NK-92 (cell line): ENCODE data around the gene AGK.
"Not testable (repeated sequence)": the region's sequence is repeated elsewhere in the genome, so short reads cannot be mapped to it uniquely, and the experiment has no call there.

ENCODE experiments used
- DNase-seq: peaks from one replicate; lab custom pipeline; 2025; ENCODE audit not compliant: unreplicated experiment; lab: John Stamatoyannopoulos, UW

The AGK gene

DNA sequence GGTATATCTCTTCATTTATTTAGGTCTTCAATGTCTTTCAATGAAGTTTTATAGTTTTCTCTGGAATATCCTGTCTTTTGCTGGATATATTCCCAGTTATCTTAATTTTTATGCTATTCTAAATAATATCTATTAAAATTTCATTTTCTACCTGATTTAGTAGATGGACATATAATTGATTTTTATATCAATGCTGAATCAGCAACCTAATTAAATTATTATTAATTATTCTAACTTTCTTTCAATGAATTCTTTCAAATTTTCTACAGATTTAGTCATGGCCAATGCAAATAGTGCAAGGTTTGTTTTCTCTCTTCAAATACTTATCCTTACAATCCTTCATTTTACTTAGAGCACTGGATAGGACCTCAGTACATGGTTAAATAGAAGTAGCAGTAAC lies 94.0 kb downstream of the AGK start:
- DNase-seq, result no peak

DNA sequence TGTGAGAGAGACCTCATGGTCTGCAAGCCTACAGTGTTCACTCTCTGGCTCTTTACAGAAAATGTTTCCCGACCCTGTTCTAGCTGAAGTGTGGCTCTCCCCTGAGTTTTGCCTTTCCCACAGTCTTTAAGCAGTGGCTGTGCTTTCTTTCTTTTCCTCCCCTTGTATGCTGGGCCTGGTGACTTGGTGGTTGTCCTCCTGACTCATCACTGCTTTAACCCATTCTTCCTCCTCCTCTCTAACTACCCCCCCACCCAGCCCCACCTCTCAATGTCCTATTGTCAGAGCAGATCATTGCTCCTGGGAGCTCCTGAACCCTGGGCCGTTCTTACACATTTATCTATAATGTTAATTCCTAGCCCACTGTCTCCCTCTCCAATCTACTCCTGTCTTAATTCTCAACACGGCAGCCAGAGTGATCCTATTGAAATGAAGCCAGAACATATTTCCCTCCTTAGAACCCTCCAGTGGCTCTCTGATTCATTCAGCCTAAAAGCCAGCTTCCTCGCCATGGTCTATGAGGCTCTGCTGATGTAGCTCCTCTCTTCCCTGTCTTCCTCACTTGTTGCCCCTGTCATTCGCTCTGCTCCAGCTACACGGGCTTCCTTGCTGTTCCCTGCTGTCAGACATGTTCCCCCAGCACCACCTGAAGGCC lies 95.7 kb downstream of the AGK start:
- DNase-seq, result no peak

DNA sequence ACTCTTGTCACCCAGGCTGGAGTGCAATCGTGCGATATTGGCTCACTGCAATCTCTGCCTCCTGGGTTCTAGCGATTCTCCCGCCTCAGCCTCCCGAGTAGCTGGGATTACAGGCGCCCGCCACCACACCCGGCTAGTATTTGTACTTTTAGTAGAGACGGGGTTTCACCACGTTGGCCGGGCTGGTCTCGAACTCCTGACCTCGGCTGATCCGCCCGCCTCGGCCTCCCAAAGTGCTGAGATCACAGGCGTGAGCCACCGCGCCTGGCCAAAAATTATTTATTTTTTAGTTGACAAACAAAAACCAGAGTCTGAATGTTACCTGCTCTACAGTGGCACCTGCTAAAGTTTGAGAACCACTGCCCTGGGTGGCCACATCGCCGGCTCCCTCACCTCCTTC lies 96.5 kb downstream of the AGK start:
- not testable (repeated sequence) for DNase-seq

DNA sequence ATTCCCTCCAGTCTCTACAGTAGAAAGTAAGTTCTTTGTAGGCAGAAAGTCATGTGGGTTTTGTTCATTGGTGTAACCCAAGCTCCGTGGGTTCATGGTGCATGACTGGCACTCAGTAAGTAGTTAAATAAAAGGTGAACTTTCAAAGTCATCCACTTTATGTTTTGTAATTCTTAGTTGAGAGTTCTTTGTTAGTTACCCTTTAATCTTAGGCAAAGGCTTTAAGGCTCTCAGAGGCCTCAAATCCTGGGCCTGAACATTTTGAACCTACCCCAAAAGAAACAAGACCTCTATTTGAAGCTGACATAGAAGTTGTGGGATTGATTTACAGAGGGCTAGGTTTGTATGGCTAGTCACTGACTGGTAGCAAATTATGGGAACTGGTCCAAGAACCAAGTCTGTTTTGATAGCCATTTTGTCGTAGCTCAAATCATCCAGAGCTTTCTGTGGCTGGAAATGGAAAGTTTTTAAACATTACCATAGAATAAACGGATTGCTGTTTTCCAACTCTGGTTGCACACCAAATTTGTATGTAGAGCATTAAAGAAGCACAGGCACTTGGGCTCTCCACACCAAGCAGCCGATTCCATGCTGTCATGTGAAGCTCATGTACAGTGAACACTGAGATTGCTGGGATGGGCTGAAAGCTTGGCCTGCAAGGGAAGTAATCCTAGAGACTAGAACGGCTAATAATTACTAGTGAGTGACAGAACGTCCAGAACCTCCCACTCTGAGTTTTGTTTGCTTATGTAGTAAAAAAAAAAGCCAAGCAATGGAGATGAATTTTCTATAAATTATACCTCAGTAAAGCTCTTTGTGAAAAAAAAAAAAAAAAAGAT lies 97.3 kb downstream of the AGK start:
- DNase-seq, result no peak

DNA sequence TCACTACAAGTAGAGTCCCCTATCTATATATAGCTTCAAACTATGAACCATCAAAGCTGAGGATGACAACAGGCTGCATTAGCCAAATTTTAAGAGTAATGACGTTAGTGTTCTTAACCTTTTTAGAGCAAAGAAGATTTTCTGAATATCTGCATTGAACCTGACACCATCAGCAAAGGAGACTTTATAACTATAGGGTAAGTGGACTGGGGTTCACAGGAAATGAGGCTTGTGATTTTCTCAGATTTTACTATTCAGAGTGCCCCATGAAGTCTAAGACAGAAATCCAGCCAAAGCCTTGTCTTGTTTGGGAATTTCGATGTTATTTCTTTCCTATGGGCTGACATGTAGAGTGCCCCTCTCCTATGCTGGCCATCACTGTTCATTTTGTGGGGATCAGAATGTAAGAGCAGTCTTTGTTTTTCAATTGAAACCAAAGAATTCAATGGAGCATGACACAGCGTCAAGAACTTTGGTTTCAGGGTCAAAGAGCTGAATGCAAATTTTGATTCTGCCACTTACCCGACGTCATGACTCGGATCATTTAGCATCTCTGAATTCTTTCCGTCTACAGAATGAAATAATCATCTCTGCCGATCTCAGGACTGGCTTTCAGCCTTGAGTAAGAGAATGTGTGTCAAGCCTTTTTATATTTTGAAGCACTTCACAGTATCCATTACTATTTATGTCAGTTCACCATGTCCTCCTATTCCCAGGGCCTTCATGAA lies 98.1 kb downstream of the AGK start:
- DNase-seq, result no peak

DNA sequence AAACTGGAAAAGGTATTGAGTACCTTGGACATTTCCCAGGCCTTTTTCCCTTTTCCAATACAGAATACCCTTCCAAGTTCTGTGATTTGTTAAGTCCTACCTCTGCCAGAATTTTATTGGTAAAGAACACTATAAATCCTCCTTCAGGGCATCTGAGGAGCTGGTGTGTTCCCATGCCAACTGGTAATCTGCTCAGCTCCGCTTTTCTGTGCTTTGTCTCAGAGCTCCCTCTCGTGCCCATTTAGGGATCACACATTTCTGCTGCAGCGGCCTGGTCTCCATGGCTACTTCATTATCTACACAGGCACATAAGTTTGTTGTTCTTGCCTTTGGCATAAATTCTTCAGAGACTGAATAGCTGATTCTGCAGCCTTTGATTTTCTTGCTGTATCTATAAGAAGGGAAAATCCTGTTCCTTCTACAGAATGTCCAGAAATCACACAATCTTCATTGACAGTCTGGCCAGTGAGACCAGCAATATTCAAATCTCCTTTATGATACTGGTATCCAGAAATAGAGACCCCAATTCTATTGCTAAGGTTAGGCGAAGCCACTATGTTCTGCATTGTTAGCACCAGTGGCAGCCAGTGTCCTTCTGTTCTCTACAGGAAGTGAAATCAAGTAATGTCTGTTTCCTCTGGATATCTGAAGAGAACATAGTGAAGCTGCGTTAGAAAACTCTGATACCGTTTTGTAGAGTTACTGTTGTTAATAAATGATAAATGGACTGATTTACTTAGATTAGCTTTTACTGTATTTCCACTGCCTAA lies 98.8 kb downstream of the AGK start:
- no peak for DNase-seq

DNA sequence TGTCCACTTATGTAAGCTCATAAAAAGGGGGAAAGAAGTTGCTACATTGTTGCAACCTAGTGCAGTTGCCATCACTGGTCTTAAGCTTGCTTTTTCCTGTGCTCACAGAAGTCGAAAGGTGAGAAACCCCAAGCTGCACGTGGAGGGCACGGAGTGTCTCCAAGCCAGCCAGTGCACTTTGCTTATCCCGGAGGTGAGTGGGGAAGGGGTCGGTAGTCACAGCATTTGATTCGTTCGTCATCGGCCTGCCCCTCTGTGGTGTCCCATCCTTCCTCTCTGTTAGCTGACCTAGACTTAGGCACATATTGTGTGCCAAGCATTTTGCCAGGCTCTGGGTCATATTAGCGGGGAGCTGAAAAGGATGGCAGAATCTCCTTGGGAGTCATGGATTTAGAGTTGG lies 100.2 kb downstream of the AGK start:
- DNase-seq, result no peak

DNA sequence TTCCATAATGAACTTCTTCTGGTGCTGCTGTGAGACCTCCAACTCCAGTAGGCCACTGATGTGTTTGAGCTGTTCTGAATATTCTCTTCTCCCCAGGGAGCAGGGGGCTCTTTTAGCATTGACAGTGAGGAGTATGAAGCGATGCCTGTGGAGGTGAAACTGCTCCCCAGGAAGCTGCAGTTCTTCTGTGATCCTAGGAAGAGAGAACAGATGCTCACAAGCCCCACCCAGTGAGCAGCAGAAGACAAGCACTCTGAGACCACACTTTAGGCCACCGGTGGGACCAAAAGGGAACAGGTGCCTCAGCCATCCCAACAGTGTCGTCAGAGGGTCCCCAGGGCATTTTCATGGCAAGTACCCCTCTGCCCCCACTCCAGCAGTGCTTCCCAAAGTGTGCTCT lies 101.5 kb downstream of the AGK start:
- no peak for DNase-seq

DNA sequence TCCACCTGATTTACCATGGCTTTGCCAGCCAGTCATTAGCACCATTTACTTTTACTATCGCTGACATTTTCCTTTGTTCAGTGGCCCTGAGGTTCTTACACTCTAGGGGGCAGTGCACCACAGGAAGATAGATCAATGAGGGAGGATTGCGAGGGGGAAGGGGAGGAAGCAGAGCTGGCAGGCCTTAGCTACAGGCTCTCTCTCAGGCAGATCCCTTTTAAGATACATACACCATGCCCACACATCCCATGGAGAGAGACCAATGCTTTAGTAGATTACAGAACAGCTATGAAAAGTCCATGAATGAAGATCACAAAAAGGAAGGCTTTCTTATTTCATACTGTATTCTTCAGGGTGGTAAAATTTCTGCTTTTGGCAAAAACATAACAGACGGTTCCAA lies 103.3 kb downstream of the AGK start:
- DNase-seq, result no peak

DNA sequence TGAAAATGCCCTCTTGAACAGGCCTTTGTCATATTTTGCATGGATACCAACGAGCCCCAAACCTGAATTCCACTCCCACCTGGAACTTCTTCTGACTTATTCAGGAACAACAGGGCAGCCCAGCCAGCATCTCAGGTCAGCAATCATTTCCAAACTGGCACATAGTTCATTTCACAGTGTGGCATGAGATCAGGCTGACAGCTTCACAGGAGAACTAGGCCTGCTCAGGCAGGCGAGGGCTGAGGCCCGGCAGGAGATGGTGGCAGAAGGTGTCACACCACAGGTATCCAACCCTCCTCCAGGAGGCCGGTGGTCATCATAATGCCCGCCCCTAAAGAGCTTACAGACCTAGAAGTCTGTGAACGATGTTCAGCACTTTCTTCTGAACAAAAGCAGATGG lies 108.3 kb downstream of the AGK start:
- DNase-seq, result no peak

DNA sequence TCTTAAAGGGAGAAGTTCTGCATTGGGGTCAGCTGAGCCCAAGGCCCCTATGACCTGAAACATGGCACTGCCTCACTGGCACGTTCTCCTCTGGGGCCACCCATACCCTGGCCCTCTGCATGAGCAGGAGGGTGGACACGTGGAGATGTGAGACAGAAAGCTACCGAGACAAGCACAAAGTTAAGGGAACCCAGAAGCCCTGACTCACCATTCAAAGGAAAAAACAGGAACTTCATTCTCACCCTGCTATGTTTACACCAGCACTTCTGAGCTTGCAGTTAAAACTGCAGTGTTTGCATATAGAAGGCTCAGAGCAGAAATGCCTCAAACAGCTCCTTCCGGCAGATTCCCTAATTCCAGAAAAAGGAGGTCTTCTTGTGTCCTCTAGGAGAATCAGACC lies 109.0 kb downstream of the AGK start:
- no peak for DNase-seq

DNA sequence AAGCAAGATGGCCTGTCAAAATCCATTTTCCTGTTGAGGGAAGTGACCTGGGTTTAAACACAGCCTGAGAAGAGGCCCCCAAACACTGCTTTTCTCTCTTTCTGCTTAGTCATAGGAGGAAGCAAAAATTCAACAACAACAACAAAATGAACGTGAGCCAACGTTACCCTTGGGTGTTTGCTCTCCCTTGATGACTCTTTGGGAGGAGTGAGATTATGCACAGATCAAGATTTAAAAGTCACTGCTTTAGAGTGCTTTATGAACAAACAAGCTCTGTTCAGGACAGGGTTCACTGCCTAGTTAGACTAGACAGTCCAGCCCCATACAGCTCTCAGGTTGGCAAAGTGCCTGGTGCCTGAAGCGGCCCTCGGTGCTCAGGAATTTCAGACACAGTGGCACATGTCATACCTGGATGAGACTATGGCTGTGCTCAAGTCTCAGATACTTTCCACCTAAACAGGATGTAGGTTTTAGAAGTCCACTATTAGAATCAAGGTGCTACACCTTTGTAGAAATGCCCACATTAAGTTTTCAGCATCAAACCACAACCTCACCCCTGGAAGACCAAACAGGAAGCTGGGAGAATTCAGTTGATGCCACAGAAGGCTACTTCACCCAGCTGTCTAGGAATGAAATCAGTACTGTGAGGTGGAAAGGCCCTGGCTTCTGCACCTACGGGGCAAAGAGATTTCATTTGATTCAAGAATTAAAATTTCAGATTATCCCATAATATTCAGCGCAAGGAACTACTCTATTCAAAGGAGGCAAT lies 112.1 kb downstream of the AGK start:
- no peak for DNase-seq

DNA sequence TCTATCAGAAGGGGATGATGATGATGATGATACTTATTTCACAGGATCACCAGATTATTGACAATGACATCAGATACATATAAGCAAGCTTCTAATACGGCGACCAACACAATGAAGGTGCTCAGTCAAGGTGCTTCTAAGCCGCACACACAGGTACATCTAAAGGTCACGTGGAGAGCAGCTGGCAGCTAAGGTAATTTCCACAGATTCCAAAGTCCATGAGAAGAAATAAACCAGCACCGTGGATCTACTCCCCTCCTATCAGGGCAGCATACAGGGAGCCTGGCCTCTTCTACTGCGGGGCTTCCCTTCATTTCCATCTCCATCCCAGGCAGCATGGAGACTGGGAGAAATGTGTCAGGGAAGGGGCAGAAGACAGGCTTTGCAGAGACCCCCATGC lies 113.2 kb downstream of the AGK start:
- no peak for DNase-seq

DNA sequence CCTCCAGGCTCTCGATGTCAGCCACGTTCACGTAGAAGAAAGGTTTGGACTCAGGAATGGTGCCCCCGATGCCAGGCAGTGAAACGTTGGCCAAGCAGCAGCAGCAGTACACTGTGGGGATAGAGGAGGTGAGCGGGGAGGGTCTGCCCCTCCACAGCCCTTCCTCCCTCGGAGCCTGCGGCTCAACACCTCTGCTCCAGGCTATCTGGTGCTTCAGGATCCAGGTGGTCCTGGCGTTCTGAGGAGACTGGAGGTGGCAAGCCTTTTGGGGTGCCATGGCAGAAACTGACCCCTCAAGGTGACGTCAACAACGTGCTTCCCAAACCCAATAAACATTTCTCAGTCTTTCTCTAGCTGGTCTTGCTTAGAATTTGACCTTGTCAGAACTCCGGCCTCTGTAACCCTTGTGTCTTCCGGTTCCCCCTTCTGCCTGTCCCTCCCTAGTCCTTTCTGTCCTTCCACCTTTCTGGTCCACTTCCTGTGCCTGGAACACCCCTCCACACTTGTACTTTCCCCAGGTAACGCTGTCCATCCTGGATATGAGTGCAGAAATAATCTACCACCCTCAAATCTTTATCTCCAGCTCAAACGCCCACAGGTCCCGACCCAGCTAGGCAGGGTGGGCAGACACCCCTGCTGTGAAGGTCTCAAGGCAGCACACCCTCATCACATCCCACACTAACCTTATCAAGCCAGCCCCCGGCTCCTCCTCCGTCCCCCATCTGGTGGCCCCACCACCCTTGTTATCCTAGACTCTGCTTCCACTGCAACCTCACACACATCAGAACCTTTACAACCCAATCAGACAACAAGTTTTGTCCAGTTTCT lies 114.2 kb downstream of the AGK start:
- DNase-seq, result no peak

DNA sequence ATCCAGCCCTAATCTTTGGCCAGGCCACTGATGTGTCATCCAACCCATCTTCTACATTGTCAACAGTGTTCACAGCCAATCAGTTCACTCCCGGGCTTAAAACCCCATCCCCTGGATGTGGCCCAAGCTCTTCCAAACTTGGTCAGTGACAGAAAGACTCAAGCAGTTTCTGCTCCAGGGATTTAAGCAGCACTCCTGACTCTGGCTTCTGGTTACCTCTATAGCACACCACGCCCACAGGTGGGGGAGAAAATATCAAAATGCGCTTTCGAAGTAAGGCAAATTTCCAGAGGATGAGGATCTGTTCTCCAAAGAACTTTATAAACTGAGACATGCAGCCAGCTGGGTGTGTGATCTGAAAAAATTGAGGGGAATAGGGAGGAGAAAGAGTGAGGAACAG lies 114.9 kb downstream of the AGK start:
- no peak for DNase-seq

DNA sequence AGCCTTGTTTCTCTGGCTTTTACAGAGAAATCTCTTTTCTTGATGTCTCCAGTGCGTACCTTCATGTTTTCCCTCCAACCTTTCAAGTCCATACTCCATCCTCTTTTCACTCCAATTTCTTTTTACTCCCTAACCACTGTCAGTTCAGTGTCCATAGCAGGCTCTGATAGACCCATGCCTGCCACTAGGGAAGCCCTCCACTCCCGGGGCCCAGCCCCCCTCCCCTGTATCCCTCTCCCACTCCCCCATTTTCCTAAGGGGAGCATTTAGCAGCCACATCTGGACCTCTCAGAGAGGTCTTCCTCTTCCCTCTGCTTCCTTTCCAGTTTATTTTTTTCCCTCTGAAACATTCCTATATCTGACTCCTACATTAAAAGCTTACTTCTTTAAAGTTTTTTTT lies 117.6 kb downstream of the AGK start:
- no peak for DNase-seq

DNA sequence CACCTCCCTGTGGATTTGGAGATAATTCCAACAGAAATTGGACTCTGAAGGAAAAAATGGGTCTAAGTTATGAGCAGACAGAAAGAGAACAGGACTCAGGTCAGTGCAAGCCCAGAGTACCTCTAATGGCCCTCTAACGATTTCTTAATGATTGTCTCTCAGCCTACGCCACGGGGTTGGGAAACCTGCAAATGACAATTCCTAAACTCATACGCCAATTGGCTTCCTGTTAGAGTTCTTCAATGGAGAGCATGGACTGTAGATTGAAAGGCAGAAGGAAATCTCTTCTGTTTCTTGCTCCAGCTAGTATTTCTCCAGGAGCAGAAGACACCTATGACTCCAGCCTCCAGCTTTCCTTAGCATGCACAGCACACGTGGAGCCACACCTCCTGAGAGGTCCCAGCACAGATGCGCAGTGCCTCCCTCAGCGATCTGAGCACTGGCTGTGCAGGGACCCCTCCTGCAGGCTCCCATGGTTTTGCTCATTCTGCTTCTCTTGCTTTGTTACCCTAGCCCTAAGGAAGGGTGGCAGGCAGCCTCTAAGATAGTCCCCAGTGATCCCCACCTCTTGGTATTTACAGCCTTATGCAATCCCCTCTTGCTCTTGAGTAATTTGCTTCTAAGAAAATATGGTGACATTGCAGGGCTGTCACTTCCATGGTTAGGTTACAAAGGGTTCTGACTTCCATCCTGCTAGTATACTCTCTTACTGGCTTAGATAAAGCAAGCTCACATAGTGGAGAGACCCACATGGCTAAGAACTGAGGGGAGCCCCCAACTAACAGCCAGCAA lies 120.7 kb downstream of the AGK start:
- no peak for DNase-seq

DNA sequence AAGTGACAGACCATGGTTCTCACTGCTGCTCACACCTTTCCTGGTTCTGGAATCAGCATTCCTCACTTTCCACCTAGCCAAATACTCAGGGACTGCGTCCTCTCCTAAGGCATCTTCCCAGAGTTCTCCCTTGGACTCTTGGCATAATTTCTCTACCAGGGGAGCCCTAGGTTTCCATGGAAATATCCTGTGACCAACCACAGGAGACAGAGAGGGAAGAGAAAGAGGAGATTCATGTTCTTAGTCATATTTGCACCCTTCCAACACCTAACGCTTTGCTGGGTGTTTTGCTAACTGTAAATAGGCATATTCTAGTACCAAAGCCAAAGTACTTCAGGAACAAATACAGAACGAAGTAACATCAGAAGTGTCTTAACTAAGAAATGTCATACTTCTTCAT lies 122.1 kb downstream of the AGK start:
- no peak for DNase-seq

DNA sequence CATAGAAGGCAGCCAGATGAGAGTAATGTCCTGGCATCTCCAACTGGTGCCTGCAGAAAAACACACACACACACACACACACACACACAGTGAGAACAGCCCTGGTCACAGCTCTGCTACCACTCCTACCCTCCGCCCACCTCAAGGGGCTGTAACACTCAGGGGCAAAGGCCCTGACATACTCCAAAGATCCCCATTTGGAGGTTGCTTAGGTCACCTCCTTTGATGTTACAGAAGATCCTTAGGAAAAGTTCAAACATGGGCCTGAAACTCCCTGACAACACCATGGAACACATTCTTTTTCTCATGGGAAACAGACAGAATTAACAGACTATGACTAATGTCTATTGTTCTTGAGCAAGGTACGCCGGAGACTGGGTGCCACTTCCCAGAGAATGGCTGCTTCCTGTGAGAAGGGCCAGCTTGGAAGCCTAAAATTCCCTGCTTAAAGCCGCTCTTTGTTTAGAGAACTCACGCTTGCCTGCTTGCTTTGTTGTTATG lies 123.0 kb downstream of the AGK start:
- no peak for DNase-seq
